ENCODE results near the gene NCAPD3. TPM values are rescaled to one million over a fixed set of nuclear protein-coding genes. Genes with fewer than 3 reads are reported as not detected.

NCAPD3 gene
- total RNA-seq, 3 donors from 2014 or later = 12.6 to 19.8 (median 16.6) TPM

DNA sequence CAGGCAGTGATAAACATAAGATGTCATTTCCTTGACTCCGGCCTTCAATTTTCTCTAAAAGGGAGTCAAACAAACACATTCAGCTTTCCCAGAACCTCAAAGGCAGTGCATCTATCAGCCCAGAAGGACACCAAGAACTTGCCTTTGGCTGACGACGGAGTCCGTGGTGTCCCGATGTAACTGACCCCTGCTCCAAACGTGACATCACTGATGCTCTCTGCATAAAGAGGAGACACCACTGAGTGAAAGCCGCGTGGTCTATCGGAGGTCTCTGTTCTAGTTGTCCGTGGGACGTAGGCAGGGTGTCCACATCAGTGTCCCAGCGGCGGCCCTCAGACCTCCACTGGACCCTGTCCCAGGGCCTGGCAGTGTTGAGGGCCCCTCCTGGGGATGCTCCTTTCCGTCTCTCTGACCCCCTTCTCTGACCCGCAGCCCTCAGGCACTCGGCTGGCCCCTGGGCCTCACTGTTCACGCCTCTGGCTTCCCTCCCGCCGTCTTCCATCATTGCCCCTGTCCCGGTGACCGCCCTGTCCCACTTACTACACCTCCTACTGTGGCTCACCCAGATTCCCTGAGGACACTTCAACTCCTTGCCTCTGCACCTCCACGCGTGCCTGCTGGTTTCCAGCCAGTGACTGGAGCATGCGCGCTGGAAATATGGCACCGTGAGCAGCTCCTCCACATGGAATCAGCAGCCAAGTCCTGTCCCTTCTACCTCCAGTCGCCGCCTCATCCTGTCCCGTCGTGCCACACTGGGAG, 70.4 kb downstream of the NCAPD3 start:
- DNase-seq (no peak), ATAC-seq (no peak)
- Histone ChIP-seq H3K4me3 (no peak overlapping the region), H3K9me3 (no peaks in the 10 kb centered on the region), H3K36me3 (ENCODE audit: low read depth) (no peaks in the 10 kb centered on the region), H3K4me1 (ENCODE audit: low read depth) (no peaks in the 10 kb centered on the region)
- no peak for TF ChIP-seq CTCF (IDR thresholded peaks at IDR 0.05)
- intact Hi-C loops (cut with DNase I, micrococcal nuclease) = no loop called here

DNA sequence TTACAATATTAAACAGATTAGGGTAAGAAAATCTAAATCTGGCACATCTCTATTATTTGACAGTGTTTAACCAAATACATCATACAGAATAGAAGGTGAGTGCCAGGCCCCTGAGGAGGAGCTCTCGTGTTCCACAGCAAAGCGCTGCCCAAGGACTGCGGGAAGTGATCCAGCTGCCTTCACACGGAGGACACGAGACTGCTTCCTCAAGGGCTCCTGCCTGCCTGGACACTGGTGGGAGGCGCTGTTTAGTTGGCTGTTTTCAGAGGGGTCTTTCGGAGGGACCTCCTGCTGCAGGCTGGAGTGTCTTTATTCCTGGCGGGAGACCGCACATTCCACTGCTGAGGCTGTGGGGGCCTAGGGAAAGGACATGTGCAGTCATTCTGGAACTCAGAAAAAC, 71.1 kb downstream of the NCAPD3 start:
- ATAC-seq = no peak
- TF ChIP-seq CTCF (IDR thresholded peaks at IDR 0.05) = no peak
- no peaks in the 10 kb centered on the region for H3K36me3 ChIP-seq (ENCODE audit: low read depth)

GRCh38 chr11:134151083-134151747, 72.6 kb downstream of the NCAPD3 start:
- Histone ChIP-seq H3K4me3 (no peak overlapping the region), H3K36me3 (ENCODE audit: low read depth) (no peaks in the 10 kb centered on the region), H3K4me1 (ENCODE audit: low read depth) (no peaks in the 10 kb centered on the region), H3K9me3 (no peaks in the 10 kb centered on the region)
- intact Hi-C loops (cut with DNase I, micrococcal nuclease) = no loop called here
- ATAC-seq (no peak), DNase-seq (no peak)
- TF ChIP-seq CTCF (IDR thresholded peaks at IDR 0.05) = no peak

More for the DNA sequence above, 71.1 kb downstream of the NCAPD3 start:
- intact Hi-C loops (cut with DNase I, micrococcal nuclease) = no loop called here
- H3K4me3 ChIP-seq = no peak overlapping the region
- no peaks in the 10 kb centered on the region for H3K4me1 ChIP-seq (ENCODE audit: low read depth)
- no peaks in the 10 kb centered on the region for H3K9me3 ChIP-seq
- no peak for DNase-seq

GRCh38 chr11:134150195-134150903, 73.4 kb downstream of the NCAPD3 start:
- Histone ChIP-seq H3K4me1 (ENCODE audit: low read depth) (no peaks in the 10 kb centered on the region), H3K36me3 (ENCODE audit: low read depth) (no peaks in the 10 kb centered on the region), H3K4me3 (no peak overlapping the region), H3K9me3 (no peaks in the 10 kb centered on the region)
- TF ChIP-seq CTCF (IDR thresholded peaks at IDR 0.05) = no peak
- ATAC-seq = no peak
- intact Hi-C loops (cut with DNase I, micrococcal nuclease) = no loop called here
- no peak for DNase-seq

GRCh38 chr11:134149371-134149770, 74.4 kb downstream of the NCAPD3 start:
- no peak for TF ChIP-seq CTCF (IDR thresholded peaks at IDR 0.05)
- no peaks in the 10 kb centered on the region for H3K36me3 ChIP-seq (ENCODE audit: low read depth)
- H3K9me3 ChIP-seq = no peaks in the 10 kb centered on the region
- H3K4me3 ChIP-seq = no peak overlapping the region
- DNase-seq (no peak), ATAC-seq (no peak)
- intact Hi-C loops (cut with DNase I, micrococcal nuclease) = no loop called here
- no peaks in the 10 kb centered on the region for H3K4me1 ChIP-seq (ENCODE audit: low read depth)

Measured in mucosa of descending colon (tissue), 3 donors.